Activated T-helper 2 cell treated with anti-CD3 and anti-CD28 coated beads, Interferon-gamma antibody, Interleukin-2, Interleukin-4, amounts not matched to agents 10 μg/mL and 5 μg/mL and 100 μg/mL, durations not matched to agents 14 hours and 24 hours and 36 hours (primary cell): ENCODE results near the gene FTO. TPM values are rescaled to one million over a fixed set of nuclear protein-coding genes. Genes with fewer than 3 reads are reported as not detected.
"Not testable (repeated sequence)": the region's sequence is repeated elsewhere in the genome, so short reads cannot be mapped to it uniquely, and the experiment has no call there.

Experiments
- DNase-seq: peaks from one replicate; pipeline ENCODE4 v3.0.0; 2021; ENCODE audit warnings: low spot score
- H3K27ac Mint-ChIP-seq: one replicate; pipeline ENCODE4 v1.8.0; 2021; ENCODE audit warnings: mixed read lengths
- H3K27me3 Mint-ChIP-seq: one replicate; pipeline ENCODE4 v1.8.0; 2021; ENCODE audit warnings: low read depth, mixed read lengths
- H3K36me3 Mint-ChIP-seq: one replicate; pipeline ENCODE4 v1.8.0; 2021; ENCODE audit warnings: low read depth, mixed read lengths
- H3K4me1 Mint-ChIP-seq: one replicate; pipeline ENCODE4 v1.8.0; 2021; ENCODE audit warnings: low read depth, mixed read lengths
- H3K4me3 Mint-ChIP-seq: one replicate; pipeline ENCODE4 v1.8.0; 2021; ENCODE audit warnings: low read depth, mild to moderate bottlenecking, moderate library complexity, mixed read lengths
- H3K9me3 Mint-ChIP-seq: one replicate; pipeline ENCODE4 v1.8.0; 2021; ENCODE audit warnings: mixed read lengths
- intact Hi-C: fragments of 100-400 bp; cut with micrococcal nuclease; formaldehyde crosslinking; loops from one replicate; pipeline ENCODE4 v1.15.1; 2023
- total RNA-seq: library from RNA; stranded (reverse); gene quantifications from 2 replicates; pipeline ENCODE4 v1.2.3, GENCODE V29; 2022

Gene FTO
- total RNA-seq, 1 donor from 2014 or later = 62.7 TPM

DNA sequence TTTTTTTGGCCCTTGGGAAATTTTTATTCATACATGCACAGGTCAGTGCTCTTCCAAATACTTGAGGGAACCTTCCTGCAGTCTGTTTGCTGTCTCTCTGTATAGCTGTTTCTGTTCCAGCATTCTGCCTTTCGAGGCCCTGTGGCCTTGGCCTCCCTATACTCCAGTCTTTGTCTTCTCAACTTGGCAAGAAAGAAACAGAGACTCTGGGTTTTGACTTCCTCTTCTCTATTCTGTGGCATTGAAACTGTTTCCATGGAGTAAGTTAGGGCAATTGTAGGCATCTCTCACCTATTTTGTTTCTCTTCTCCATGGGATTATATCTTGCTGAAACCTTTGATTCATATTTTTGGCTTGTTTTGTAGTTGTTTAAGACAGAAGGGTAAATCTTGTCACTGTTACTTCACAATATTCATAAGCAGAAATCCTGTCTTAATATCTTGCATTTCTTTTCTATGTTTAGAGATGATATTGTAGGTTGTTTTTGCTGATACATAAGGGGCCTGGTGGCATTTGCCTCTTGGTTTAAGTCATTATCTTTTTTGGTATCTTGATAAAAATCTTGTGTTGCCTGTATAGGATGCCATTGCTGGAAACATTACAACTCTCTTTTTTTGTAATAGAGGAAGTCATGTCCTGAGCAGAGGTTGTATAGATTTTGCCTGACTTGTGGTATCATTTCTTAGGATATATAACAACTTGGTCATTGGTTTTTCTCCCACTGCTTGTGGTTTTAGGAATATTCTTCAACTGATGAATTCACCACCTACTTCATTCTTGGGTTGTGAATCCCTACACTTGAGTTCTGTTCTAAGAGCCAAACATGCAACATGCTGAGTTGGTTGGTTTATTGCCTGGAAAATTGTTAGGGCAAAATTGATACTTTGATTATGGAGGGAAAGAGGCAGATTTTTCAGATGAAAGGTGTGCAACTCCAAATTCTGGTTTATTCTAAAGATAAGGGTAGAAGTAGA lies 168.6 kb downstream of the FTO start:
- H3K4me3 Mint-ChIP-seq = peak overlapping the region; percentile 11
- H3K4me1 Mint-ChIP-seq = peaks cover 26% of the 10 kb centered on the region
- peak overlapping the region; percentile 82 for H3K27ac Mint-ChIP-seq
- peaks cover 29% of the 10 kb centered on the region for H3K9me3 Mint-ChIP-seq
- intact Hi-C loops = loop anchor here (1.0 to 5.0 kb wide), 4 partner anchors 20 to 208 kb away; no protein-coding TSS in a partner anchor
- peaks cover 52% of the 10 kb centered on the region for H3K36me3 Mint-ChIP-seq
- H3K27me3 Mint-ChIP-seq = no peaks in the 10 kb centered on the region
- no peak for DNase-seq

DNA sequence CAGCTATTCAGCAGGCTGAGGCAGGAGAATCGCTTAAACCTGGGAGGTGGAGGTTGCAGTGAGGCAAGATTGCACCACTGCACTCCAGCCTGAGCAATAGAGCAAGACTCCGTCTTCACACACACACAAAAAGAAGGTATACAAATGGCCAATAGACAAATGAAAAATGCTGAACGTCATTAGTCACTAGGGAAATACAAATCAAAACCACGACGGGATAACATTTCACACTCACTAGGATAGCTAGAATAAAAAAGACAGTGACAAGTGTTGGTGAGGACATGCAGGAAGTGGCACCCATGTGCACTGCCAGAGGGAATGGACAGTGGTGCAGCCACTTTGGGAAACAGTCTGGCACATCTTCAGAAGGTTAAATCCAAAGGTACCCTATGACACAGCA lies 172.9 kb downstream of the FTO start:
- no peak overlapping the region for H3K4me3 Mint-ChIP-seq
- H3K4me1 Mint-ChIP-seq = peaks cover 17% of the 10 kb centered on the region
- intact Hi-C loops = no loop called here
- H3K9me3 Mint-ChIP-seq = peaks cover 6% of the 10 kb centered on the region
- H3K36me3 Mint-ChIP-seq = peaks cover 35% of the 10 kb centered on the region
- H3K27me3 Mint-ChIP-seq = no peaks in the 10 kb centered on the region
- no peak overlapping the region for H3K27ac Mint-ChIP-seq
- DNase-seq = no peak

DNA sequence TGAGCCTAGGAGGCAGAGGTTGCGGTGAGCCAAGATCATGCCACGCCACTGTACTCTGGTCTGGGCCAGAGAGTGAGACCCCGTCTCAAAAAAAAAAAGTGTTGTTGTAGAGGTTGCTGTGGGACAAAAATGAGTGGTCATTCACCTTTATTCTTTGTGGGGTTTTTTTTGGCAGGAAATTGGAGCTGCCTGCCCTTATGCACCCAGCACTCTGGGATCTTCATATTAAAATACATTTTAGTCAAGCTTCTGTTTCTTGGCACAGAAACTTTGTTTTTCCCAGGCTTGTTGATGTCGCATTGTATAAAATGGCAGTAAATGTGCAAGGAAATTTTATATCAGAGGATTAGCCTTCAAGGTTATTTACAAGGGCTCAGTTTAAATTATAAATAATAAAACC lies 174.3 kb downstream of the FTO start:
- H3K27ac Mint-ChIP-seq = no peak overlapping the region
- intact Hi-C loops = no loop called here
- H3K27me3 Mint-ChIP-seq = no peaks in the 10 kb centered on the region
- no peak for DNase-seq
- no peak overlapping the region for H3K4me3 Mint-ChIP-seq
- H3K4me1 Mint-ChIP-seq = peaks cover 5% of the 10 kb centered on the region
- peaks cover 32% of the 10 kb centered on the region for H3K36me3 Mint-ChIP-seq
- no peaks in the 10 kb centered on the region for H3K9me3 Mint-ChIP-seq

DNA sequence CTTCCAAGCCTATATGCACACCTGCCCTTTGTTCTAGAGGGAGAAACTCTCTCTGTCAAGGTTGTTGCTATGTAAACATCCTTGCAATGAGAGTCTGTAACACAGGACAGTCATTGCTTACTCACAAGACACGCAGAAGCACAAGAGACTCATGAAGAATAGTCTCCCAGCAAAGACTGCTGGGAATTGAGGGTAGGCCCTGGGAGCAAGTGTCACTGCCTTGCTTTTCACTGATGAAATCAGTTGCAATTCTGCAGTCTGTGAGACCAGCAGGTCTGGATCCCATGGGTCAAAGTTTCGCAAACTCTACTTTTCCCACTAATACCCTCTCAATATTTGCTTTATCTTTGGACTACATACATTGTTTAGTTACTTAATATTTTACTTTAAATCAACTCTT lies 177.4 kb downstream of the FTO start:
- intact Hi-C loops = no loop called here
- H3K9me3 Mint-ChIP-seq = no peaks in the 10 kb centered on the region
- H3K27me3 Mint-ChIP-seq = no peaks in the 10 kb centered on the region

DNA sequence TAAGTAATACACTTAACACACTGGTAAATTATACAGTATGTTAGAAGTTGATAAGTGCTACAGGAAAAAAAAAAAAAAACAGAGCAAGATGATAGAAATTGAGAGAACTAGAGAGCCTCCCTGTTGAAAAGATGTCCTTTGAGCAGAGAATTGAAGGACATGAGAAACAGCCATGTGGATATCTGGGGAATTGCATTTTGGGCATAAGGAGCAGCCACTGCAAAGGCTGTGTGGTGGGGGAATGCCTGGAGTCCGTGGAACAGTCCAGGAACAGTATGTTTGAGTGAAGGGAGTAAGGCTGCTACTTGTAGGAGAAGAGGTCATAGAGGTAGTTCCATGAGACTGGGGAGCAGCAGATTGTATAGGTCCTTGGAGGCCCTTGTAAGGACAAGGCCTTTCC lies 178.4 kb downstream of the FTO start:
- intact Hi-C loops = no loop called here
- H3K36me3 Mint-ChIP-seq = peaks cover 48% of the 10 kb centered on the region
- peaks cover 3% of the 10 kb centered on the region for H3K4me1 Mint-ChIP-seq
- H3K27me3 Mint-ChIP-seq = no peaks in the 10 kb centered on the region
- no peak overlapping the region for H3K4me3 Mint-ChIP-seq
- peaks cover 8% of the 10 kb centered on the region for H3K9me3 Mint-ChIP-seq
- H3K27ac Mint-ChIP-seq = no peak overlapping the region
- DNase-seq = no peak

More for the DNA sequence above, 177.4 kb downstream of the FTO start:
- Mint-ChIP-seq H3K27ac (no peak overlapping the region), H3K4me1 (no peaks in the 10 kb centered on the region), H3K36me3 (peaks cover 40% of the 10 kb centered on the region), H3K4me3 (no peak overlapping the region)
- DNase-seq = no peak

DNA sequence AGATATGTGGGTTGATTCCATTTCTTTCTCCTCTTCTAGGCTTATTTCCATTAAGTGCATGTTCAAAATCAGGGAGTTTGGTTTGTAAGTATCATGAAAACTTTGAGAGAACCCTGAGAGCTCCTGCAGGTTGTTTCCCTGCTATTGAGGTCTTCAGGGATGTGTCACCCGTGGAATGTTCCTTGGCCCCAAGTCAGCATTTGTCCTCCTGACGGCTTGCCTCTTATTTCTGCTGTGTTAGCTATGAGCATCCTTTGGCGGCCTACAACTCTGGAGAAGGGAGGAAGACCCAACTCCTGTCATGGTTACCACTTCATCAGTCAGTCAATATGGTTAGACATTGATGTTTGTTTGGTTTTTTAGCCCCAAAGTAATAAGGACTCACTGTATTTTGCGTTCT lies 180.8 kb downstream of the FTO start:
- intact Hi-C loops = no loop called here
- H3K36me3 Mint-ChIP-seq = peaks cover 58% of the 10 kb centered on the region
- peaks cover 3% of the 10 kb centered on the region for H3K4me1 Mint-ChIP-seq
- DNase-seq = no peak
- H3K27ac Mint-ChIP-seq = no peak overlapping the region
- no peaks in the 10 kb centered on the region for H3K27me3 Mint-ChIP-seq
- peaks cover 8% of the 10 kb centered on the region for H3K9me3 Mint-ChIP-seq
- no peak overlapping the region for H3K4me3 Mint-ChIP-seq

DNA sequence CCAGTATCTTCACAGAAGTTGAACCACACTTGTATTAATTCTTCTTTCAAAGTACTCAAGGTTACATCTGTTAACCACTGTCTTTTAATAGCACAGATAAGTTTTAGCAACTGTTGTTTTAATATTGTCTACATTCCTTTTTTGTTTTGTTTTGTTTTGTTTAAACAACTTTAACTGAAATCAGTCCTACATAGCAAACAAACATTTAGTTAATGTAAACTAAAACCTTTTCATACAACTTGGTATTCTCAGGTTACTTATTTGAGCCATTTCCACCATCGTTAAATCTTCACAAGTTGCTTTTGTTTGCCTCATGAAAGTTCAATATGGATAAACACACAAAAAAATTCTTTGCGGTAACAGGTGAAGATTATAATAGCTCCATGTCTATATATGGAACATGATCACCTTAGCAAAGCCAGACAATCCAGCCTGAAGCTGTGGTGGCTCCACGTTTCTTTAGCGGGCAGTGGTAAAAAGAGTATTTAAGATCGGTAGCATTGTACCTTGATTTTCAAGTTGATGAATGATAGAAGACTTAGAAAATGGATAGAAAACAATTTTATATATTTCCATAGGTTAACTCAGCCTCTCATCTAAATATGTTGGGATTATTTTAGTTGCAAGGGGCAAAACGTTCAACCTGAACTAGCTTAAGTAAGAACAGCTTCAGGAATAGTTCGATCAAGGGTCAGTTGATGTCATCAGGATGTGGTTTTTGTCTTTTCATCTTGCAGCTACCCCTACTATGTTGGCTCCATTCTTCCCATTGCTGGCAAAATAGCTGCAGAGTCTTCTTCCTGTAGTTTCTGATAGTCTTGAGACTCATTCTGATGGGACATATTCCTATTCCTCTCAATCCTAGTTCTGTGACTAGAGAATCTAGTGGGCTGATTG lies 182.8 kb downstream of the FTO start:
- H3K27me3 Mint-ChIP-seq = no peaks in the 10 kb centered on the region
- H3K9me3 Mint-ChIP-seq = peaks cover 8% of the 10 kb centered on the region
- no peak for DNase-seq
- H3K36me3 Mint-ChIP-seq = peaks cover 54% of the 10 kb centered on the region
- no peak overlapping the region for H3K4me3 Mint-ChIP-seq
- H3K4me1 Mint-ChIP-seq = peaks cover 13% of the 10 kb centered on the region
- intact Hi-C loops = no loop called here
- no peak overlapping the region for H3K27ac Mint-ChIP-seq

DNA sequence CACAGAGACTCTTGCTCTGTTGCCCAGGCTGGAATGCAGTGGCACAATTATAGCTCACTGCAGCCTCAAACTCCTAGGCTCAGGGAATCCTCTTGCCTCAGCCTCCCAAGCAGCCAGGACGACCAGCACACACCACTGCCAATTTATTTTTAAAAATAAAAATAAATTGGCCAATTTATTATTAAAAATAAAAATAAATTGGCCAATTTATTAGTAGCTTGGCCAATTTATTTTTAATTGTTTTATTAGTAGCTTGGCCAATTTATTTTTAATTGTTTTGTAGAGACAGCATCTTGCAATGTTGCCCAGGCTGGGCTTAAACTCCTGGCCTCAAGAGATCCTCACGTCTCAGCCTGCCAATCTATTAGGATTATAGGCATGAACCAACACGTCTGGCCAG lies 184.3 kb downstream of the FTO start:
- H3K27ac Mint-ChIP-seq = no peak overlapping the region
- no peak overlapping the region for H3K4me3 Mint-ChIP-seq
- intact Hi-C loops = no loop called here
- H3K27me3 Mint-ChIP-seq = no peaks in the 10 kb centered on the region
- H3K4me1 Mint-ChIP-seq = peaks cover 27% of the 10 kb centered on the region
- H3K9me3 Mint-ChIP-seq = peaks cover 8% of the 10 kb centered on the region
- H3K36me3 Mint-ChIP-seq = peaks cover 53% of the 10 kb centered on the region
- no peak for DNase-seq

DNA sequence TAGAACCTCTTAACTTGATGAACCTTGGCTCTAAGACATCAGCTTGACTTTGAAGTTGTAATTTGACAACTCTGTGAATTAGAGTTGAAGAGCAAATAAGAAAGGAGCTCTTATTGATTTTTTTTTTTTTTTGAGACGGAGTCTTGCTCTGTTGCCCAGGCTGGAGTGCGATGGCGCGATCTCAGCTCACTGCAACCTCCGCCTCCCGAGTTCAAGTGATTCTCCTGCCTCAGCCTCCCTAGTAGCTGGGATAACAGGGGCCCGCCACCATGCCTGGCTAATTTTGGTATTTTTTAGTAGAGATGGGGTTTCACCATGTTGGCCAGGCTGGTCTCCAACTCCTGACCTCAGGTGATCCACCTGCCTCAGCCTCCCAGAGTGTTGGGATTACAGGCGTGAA lies 186.9 kb downstream of the FTO start:
- not testable (repeated sequence) for H3K4me3 Mint-ChIP-seq, H3K27ac Mint-ChIP-seq, H3K9me3 Mint-ChIP-seq, H3K27me3 Mint-ChIP-seq, DNase-seq
- Mint-ChIP-seq H3K36me3 (peaks cover 32% of the 10 kb centered on the region), H3K4me1 (peaks cover 44% of the 10 kb centered on the region)
- intact Hi-C loops = loop anchor here (2.0 to 5.0 kb wide), 3 partner anchors 122 to 1036 kb away; no protein-coding TSS in a partner anchor

DNA sequence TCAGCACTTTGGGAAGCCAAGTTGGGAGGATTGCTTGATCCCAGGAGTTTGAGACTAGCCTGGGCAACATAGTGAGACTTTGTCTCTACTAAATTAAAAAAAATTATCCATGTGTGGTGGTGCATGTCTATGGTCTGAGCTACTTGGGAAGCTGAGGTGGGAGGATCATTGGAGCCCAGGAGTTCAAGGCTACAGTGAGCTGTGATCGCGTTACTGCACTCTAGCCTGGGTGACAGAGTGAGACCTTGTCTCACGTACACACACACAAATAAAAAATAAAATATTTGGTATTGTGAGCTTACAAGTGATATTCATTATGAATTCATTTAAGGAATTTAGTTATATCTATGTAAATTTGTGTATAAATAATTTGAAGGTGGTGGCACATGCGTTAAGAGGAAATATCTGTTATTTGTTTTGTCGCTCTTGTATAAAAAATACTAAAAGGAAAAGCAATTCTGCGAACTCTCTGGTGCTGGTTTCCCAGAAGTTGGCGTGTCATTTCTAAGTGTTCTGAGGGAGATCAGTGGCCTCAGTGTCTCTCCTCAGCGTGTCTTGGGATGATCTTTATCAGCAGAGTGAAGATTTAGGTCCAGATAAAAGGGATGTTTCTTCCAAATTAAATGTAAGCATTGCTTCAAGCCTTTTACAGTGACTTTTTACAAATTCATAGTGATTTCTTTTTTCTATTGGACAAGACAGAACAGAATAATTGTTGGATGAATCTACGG lies 187.6 kb downstream of the FTO start:
- H3K4me3 Mint-ChIP-seq = peak overlapping the region; percentile 5
- peaks cover 26% of the 10 kb centered on the region for H3K36me3 Mint-ChIP-seq
- peaks cover 8% of the 10 kb centered on the region for H3K9me3 Mint-ChIP-seq
- intact Hi-C loops = loop anchor here (1.0 to 5.0 kb wide), 5 partner anchors 19 to 1036 kb away; no protein-coding TSS in a partner anchor
- H3K4me1 Mint-ChIP-seq = peaks cover 44% of the 10 kb centered on the region
- no peaks in the 10 kb centered on the region for H3K27me3 Mint-ChIP-seq
- peak overlapping the region; percentile 73 for H3K27ac Mint-ChIP-seq
- DNase-seq = peak; percentile 25

DNA sequence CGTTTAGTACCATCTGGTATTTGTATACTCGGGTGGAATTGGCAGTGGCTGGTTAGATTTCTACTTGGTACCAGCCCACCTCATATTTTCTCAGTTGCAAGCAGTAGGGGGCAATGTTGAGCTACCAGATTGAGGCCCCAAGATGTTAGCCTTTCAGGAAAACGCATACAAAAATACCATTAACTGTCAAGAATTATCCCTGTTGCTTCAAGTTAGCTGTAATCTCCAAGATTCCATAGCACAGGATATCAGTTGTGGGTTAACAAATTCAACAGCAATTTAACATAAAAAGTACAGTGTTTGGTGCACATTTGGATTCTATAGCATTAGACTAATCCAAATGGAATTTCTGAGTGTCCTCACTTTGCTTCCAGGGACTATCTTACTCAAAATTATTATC lies 188.2 kb downstream of the FTO start:
- Mint-ChIP-seq H3K27me3 (no peaks in the 10 kb centered on the region), H3K36me3 (peaks cover 21% of the 10 kb centered on the region), H3K4me1 (peaks cover 42% of the 10 kb centered on the region), H3K4me3 (peak overlapping the region; percentile 5), H3K9me3 (peaks cover 2% of the 10 kb centered on the region), H3K27ac (peak overlapping the region; percentile 60)
- DNase-seq = peak; percentile 52
- intact Hi-C loops = loop anchor here (1.0 to 5.0 kb wide), 4 partner anchors 19 to 1035 kb away; no protein-coding TSS in a partner anchor
